Smooth muscle cell (in vitro differentiated cells): ENCODE measurements around the gene MXI1. TPM values are rescaled to one million over a fixed set of nuclear protein-coding genes. Genes with fewer than 3 reads are reported as not detected.

Source experiments
- DNase-seq: peaks from one replicate; lab custom pipeline; 2025; ENCODE audit not compliant: unreplicated experiment; lab: John Stamatoyannopoulos, UW
- H2AFZ ChIP-seq: fragments of 200-600 bp; sonication (generic); 2 replicates; pipeline ENCODE4 v1.6.0; 2016; ENCODE audit warnings: antibody characterized with exemption, low read depth, mild to moderate bottlenecking
- H3F3A ChIP-seq: fragments of 200-600 bp; sonication (generic); 2 replicates; pipeline ENCODE4 v1.6.0; 2017; ENCODE audit warnings: antibody characterized with exemption, low read depth
- H3K27ac ChIP-seq: fragments of 200-600 bp; sonication (generic); 2 replicates; pipeline ENCODE4 v1.5.1; 2016; ENCODE audit warnings: low read depth, mild to moderate bottlenecking
- H3K27me3 ChIP-seq: fragments of 200-600 bp; sonication (generic); 2 replicates; pipeline ENCODE4 v1.6.1; 2016; ENCODE audit warnings: low read depth, mild to moderate bottlenecking
- H3K36me3 ChIP-seq: fragments of 200-600 bp; sonication (generic); 2 replicates; pipeline ENCODE4 v1.5.1; 2016; ENCODE audit warnings: low read depth
- H3K4me1 ChIP-seq: fragments of 200-600 bp; sonication (generic); 2 replicates; pipeline ENCODE4 v1.5.1; 2016; ENCODE audit warnings: low read depth
- H3K4me2 ChIP-seq: fragments of 200-600 bp; sonication (generic); 2 replicates; pipeline ENCODE4 v1.6.0; 2016; ENCODE audit warnings: mild to moderate bottlenecking
- H3K4me3 ChIP-seq: fragments of 200-600 bp; sonication (generic); 2 replicates; pipeline ENCODE4 v1.5.1; 2016; ENCODE audit warnings: mild to moderate bottlenecking
- H3K79me2 ChIP-seq: fragments of 200-600 bp; sonication (generic); 2 replicates; pipeline ENCODE4 v1.6.0; 2016; ENCODE audit warnings: low read depth, mild to moderate bottlenecking
- H3K9ac ChIP-seq: fragments of 200-600 bp; sonication (generic); 2 replicates; pipeline ENCODE4 v1.6.0; 2016; ENCODE audit warnings: low read depth
- H3K9me3 ChIP-seq: fragments of 200-600 bp; sonication (generic); replicated peaks from 2 replicates; pipeline ENCODE4 v1.5.1; 2016; ENCODE audit warnings: low read depth
- H4K20me1 ChIP-seq: fragments of 200-600 bp; sonication (generic); 2 replicates; pipeline ENCODE4 v1.6.0; 2016; ENCODE audit warnings: low read depth
- CTCF ChIP-seq: fragments of 200-600 bp; sonication (generic); IDR thresholded peaks from 2 replicates; pipeline ENCODE4 v1.5.1; 2017; ENCODE audit warnings: borderline replicate concordance, mild to moderate bottlenecking, antibody characterized with exemption; ENCODE audit not compliant: insufficient read depth, poor library complexity, severe bottlenecking
- WGBS: methylation state at CpG from one replicate; pipeline ENCODE4 v1.1.7; 2016; ENCODE audit warnings: low lambda C conversion rate; 5-methylcytosine and 5-hydroxymethylcytosine counted together
- polyA plus RNA-seq: library from polyadenylated mRNA; unstranded; fragments of >200 nt; fragmentation: Nextera tagmentation; extraction: Ambion mirVana; gene quantifications from 2 replicates; pipeline ENCODE4 v1.2.1, GENCODE V29; 2016
- total RNA-seq: library from RNA; depleted of rRNA; stranded (reverse); fragments of >200 nt; gene quantifications from 2 replicates; pipeline ENCODE4 v1.2.3, GENCODE V29; 2014

MXI1 gene
- total and polyA plus RNA-seq, 2 experiments from 2014 or later = 35.9 to 52.3 TPM

- Histone ChIP-seq H3K79me2 (peaks cover 40% of the 10 kb centered on the region), H3K4me3 (no peak overlapping the region), H3K4me1 (no peaks in the 10 kb centered on the region), H3K36me3 (no peaks in the 10 kb centered on the region), H3K9me3 (no peaks in the 10 kb centered on the region), H4K20me1 (peaks cover 91% of the 10 kb centered on the region), H3K27ac (peak overlapping the region; percentile 13), H3K27me3 (no peaks in the 10 kb centered on the region), H3K4me2 (no peak overlapping the region), H2AFZ (no peak overlapping the region), H3F3A (peaks cover 7% of the 10 kb centered on the region), H3K9ac (no peak overlapping the region)
- no peak for TF ChIP-seq CTCF
- no peak for DNase-seq
- 81% methylated on average over 5 of the region's 5 CpGs for WGBS
These were observed 9.7 kb downstream of the MXI1 start for GRCh38 chr10:110216942-110217661.

- H4K20me1 ChIP-seq = peaks cover 91% of the 10 kb centered on the region
- H3K79me2 ChIP-seq = peaks cover 37% of the 10 kb centered on the region
- H3K27ac ChIP-seq = no peak overlapping the region
- H3K4me3 ChIP-seq = no peak overlapping the region
- H3K9me3 ChIP-seq = no peaks in the 10 kb centered on the region
- WGBS = 90% methylated on average over 2 of the region's 2 CpGs
- TF ChIP-seq CTCF = no peak
- H3K4me2 ChIP-seq = no peak overlapping the region
- no peak overlapping the region for H2AFZ ChIP-seq
- H3K27me3 ChIP-seq = no peaks in the 10 kb centered on the region
- no peak for DNase-seq
- H3K36me3 ChIP-seq = no peaks in the 10 kb centered on the region
- H3F3A ChIP-seq = peaks cover 7% of the 10 kb centered on the region
- H3K4me1 ChIP-seq = no peaks in the 10 kb centered on the region
- H3K9ac ChIP-seq = no peak overlapping the region
These were observed 10.2 kb downstream of the MXI1 start for GRCh38 chr10:110217662-110218008.

GRCh38 chr10:110218632-110219031, 11.2 kb downstream of the MXI1 start:
- Histone ChIP-seq H3F3A (peaks cover 12% of the 10 kb centered on the region), H3K9me3 (no peaks in the 10 kb centered on the region), H3K4me1 (no peaks in the 10 kb centered on the region), H3K27ac (no peak overlapping the region), H3K27me3 (no peaks in the 10 kb centered on the region), H3K36me3 (no peaks in the 10 kb centered on the region), H3K4me2 (no peak overlapping the region), H3K79me2 (peaks cover 36% of the 10 kb centered on the region), H4K20me1 (peaks cover 89% of the 10 kb centered on the region), H3K4me3 (no peak overlapping the region), H2AFZ (no peak overlapping the region), H3K9ac (no peak overlapping the region)
- no peak for DNase-seq
- WGBS = 81% methylated on average over 6 of the region's 6 CpGs
- TF ChIP-seq CTCF = no peak

GRCh38 chr10:110219884-110220283, 12.5 kb downstream of the MXI1 start:
- Histone ChIP-seq H3F3A (peaks cover 12% of the 10 kb centered on the region), H3K9ac (no peak overlapping the region), H3K4me3 (no peak overlapping the region), H3K36me3 (no peaks in the 10 kb centered on the region), H3K4me1 (no peaks in the 10 kb centered on the region), H3K79me2 (peaks cover 39% of the 10 kb centered on the region), H3K9me3 (no peaks in the 10 kb centered on the region), H2AFZ (no peak overlapping the region), H3K27me3 (no peaks in the 10 kb centered on the region), H3K27ac (no peak overlapping the region), H3K4me2 (no peak overlapping the region), H4K20me1 (peaks cover 89% of the 10 kb centered on the region)
- TF ChIP-seq CTCF = no peak
- WGBS = 86% methylated on average over 7 of the region's 7 CpGs
- DNase-seq = no peak
